Esophagus squamous epithelium (tissue), 4 donors: ENCODE measurements around the gene PAIP2.

Experiments
- POLR2A ChIP-seq, 4 donors: fragments of 450-650 bp; IDR thresholded peaks; one replicate each; pipeline ENCODE4 v1.6.1; 2017; ENCODE audit warnings: antibody characterized with exemption in 4 of 4, mild to moderate bottlenecking in 4 of 4, moderate library complexity in 3 of 4
- TF ChIP-seq, protein P1 (sequence below), 6 experiments: fragments of 450-650 bp in 4 of 6; fragments of 200-600 bp in 2 of 6; sonication (generic) in 2 of 6; IDR thresholded peaks; one replicate each; pipeline ENCODE4 v1.5.1; 2016 to 2019; ENCODE audit warnings: antibody characterized with exemption in 6 of 6, mild to moderate bottlenecking in 4 of 6, moderate library complexity in 4 of 6

DNA sequence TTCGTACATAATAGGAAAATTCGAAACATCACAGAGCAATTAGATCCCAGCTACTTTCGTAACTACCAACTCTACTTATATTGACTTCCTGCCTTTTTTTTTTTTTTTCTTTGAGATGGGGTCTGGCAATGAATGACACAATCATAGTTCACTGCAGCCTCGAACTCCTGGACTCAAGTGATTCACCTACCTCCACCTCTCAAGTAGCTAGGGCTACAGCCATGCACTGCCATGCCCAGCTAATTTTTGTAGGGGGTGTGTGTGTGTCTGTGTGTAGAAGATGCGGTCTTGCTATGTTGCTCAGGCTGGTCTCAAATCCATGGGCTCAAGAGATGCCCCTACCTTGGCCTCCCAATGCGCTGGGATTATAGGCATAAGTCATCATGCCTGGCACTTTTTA, 5.8 kb upstream of the PAIP2 start:
- no peak for TF ChIP-seq POLR2A (IDR thresholded peaks at IDR 0.05)
- TF ChIP-seq, protein P1, sequence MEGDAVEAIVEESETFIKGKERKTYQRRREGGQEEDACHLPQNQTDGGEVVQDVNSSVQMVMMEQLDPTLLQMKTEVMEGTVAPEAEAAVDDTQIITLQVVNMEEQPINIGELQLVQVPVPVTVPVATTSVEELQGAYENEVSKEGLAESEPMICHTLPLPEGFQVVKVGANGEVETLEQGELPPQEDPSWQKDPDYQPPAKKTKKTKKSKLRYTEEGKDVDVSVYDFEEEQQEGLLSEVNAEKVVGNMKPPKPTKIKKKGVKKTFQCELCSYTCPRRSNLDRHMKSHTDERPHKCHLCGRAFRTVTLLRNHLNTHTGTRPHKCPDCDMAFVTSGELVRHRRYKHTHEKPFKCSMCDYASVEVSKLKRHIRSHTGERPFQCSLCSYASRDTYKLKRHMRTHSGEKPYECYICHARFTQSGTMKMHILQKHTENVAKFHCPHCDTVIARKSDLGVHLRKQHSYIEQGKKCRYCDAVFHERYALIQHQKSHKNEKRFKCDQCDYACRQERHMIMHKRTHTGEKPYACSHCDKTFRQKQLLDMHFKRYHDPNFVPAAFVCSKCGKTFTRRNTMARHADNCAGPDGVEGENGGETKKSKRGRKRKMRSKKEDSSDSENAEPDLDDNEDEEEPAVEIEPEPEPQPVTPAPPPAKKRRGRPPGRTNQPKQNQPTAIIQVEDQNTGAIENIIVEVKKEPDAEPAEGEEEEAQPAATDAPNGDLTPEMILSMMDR (IDR thresholded peaks at IDR 0.05) = no peak
